Activated T-cell treated with anti-CD3 and anti-CD28 coated beads for 24 hours (primary cell): ENCODE results near the gene ATP9B.
"Not testable (repeated sequence)": the region's sequence is repeated elsewhere in the genome, so short reads cannot be mapped to it uniquely, and the experiment has no call there.

Experiments used
- DNase-seq: peaks from one replicate; pipeline ENCODE4 v3.0.0-alpha.2; 2020; ENCODE audit warnings: low read depth

Gene ATP9B

DNA sequence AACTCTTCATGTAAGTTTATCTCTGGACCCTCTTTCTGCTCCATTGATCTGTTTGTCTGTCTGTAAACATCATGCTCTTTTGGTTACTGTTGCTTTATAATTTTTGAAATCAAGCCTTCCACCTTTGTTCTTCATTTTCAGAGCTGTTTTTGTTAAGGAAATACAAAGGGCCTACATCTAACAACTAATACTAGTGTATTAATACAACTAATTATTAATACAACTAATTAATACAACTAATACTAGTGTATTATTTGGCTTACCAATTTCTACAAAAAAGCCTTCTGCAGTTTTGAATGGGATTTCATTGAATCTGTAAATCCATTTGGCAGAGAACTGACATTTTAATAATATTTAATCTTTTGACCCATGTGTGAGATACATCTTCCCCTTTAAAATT lies 66.7 kb downstream of the ATP9B start:
- DNase-seq, result no peak

DNA sequence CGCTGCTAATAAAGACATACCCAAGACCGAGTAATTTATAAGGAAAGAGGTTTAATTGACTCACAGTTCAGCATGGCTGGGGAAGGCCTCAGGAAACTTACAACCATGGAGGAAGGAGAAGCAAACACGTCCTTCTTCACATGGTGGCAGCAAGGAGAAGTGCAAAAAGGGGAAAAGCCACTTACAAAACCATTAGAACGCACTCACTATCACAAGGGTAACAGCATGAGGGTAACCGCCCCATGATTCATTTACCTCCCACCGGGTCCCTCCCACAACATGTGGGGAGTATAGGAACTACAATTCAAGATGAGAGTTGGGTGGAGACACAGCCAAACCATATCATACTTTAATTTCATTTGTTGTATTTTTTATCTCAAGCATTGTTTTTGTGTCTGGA lies 67.5 kb downstream of the ATP9B start:
- no peak for DNase-seq

DNA sequence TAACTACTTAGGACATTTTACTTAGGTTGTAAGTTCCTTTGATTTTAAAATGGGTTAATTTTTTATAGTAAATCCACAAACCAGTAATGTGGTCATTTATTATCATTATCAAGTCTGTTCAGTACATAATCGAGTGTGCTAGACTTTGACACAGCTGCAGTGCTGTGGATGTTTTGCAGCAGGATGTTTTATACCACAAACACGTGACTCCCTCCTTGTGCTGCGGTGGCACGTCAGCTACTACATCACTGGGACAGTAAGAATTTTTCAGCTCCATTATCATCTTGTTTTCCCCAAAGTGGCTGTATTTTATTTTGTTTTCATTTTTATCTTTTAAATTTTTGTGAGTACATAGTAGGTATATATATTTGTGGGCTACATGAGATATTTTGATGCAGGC lies 70.0 kb downstream of the ATP9B start:
- no peak for DNase-seq

DNA sequence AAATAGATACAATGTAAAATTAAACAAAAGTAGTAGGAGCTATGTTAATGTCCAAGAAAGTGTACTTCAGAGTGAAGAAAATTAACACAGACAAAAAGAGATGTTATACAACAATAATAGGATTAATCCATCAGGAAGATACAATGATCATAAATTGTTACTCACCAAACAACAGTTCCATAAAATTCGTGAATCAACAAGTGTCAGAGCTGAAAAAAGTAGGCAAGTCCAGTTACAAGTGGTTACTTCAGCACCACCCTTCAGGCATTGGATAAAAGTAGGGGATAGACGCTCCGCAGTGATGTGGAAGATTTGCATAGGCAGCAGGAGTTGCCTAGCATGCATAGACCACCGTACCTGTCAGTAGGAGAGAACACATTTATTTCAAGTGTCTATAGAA lies 77.8 kb downstream of the ATP9B start:
- no peak for DNase-seq

DNA sequence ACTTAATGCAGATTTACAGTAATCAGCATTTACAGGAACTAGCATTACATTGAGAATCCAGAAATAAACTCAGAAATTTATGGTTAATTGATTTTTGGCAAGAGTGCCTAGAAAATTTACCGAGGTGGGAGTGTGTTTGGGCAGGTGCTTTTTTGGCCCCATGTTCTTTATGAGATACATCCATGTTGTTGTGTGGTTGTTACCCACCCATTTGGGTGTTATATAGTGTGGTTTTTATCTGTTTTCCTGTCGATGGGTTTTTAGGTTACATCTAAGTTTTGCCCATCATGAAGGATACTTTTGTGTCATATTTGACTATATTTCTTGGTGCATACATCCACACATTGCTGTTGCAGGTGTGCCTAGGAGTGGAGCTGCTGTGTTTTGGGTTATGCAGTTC lies 82.0 kb downstream of the ATP9B start:
- DNase-seq, result no peak

DNA sequence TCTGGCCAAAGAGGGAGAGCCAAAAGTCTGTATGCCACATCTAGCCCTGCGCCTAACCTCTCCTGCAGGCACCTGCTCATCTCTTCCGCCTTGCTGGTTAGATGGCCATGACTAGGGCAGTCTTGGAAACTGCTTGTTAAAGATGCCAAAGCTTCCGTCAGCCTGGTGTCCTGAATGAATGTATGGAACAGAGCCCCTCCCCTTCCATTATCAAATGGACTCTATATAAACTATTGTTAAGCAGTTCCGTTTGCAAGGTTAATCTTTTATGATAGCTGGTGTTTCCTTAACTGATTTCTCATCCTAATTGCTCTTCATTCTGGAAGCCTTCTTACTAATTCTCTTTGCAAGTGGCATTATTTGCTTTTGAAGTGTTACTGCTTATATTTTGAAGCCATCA lies 87.1 kb downstream of the ATP9B start:
- DNase-seq, result no peak

DNA sequence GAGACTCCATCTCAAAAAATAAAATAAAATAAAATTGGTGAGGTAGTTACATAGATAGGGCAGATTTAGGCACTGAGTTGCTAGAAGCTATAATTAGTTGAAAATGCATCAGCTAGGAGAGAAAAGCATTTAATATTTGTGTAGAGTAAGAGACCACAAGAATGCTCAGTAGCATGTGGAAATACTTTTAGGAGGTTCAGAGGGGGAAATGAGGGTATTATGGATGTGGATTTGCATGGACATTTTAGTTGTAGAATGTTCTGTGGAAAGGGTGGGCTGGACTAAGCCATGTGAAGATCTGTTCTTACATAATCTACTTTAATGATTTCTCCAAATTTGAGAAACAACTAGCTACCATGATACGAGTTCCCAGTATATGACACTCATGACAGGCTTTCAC lies 95.5 kb downstream of the ATP9B start:
- DNase-seq, result no peak

DNA sequence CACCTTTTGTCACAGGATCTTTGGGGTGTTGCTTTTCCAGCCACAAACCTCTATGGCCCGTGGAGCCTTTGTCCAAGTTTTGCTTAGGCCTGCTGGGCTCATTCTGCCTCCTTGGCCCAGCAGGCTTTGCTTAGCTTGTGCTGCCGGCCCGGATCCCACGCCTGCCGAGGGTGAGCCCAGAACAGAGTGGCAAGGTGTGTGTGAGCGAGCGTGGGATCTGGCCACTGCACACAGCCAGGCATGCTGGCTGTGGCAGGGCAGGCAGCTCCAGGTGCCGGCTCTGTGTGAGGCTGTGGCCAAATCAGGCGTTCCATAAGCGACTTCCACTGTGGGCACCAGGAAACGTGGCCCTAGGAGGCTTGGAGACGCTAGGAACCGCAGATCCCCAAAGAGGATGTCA lies 97.5 kb downstream of the ATP9B start:
- DNase-seq, result no peak

DNA sequence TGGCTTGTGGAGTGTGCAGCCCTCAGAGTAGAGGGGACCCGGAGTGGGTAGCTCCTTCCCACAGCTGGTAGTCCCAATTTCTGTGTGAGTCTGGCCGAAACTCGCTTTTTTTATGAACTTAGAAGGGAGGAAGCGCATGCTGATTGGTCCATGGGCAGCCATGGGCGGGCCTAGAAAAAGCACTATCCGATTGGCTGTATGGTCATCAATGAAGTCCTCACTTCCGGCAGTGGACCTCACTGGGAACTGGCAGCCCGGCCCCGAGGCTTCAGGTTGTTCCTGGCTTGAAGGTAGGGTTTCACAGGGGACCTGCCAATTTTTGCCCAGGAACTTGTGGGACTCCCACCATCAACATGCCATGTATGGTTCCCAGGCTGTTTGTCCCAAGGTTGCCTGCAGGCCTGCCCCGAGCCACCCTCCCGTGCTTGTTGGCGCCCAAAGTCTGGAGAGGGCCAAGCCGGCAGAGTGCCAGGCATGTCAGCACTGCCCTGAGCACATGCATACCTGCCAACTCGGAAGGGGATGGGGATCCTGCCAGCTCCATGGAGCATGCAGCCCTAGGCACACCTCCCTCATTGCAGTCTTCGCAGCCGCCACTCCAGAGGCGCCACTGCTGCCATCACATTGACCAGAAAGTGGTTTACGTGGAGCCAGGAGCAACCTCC lies 98.5 kb downstream of the ATP9B start:
- DNase-seq, result no peak

DNA sequence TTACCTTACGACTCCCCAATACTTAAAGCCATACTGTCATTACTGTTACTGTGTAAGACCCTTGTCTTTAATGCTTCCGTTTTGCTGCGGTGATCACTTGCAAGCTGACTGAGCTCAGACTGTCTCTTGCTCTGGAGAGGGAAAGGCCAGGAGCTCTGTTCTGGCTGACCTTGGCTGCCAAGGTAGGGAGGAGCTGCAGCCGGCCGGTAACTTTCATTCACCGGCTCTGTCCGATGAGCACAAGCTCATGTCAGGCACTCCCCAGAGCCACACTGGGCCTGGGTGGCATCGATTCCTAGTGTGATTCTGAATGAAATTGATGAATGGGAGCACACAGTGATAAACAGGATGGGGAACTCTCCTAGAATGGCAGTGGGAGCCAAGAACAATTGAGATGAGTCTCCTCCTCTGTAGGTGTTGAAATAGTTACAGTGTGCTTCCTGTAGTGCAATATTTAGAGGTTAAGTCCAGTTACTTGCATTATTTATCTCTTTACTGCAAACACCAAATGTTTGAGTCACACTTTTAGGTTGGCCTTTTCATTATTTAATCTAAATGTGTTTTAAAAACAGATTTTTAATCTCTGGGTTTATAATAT lies 100.9 kb downstream of the ATP9B start:
- no peak for DNase-seq

DNA sequence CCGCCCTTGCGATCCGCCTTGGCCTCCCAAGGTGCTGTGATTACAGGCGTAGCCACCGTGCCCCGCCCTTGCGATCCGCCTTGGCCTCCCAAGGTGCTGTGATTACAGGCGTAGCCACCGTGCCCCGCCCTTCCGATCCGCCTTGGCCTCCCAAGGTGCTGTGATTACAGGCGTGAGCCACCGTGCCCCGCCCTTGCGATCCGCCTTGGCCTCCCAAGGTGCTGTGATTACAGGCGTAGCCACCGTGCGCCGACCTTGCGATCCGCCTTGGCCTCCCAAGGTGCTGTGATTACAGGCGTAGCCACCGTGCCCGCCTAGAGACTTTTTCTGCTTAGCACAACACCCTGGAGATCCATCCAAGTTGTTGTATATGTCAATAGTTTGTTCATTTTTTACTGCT lies 103.1 kb downstream of the ATP9B start:
- DNase-seq, result not testable (repeated sequence)

DNA sequence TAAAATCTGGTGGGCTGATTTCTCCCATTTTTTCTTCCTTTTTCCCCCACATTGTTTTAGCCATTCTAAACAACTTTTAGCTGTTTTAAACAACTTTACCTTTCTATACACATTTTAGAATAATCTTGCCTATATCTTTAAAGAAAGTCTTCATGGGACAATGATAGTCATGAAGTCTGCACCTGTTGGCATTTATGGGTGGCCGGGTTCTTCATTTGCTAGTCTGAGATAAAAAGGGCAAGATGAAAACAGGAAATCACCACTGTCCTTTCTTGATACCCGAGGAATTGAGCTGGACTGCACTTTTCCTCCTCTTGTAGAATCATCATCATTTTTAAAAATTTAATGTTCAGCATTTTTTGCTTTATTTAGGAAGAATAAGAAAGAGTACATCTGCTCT lies 104.5 kb downstream of the ATP9B start:
- DNase-seq, result no peak

DNA sequence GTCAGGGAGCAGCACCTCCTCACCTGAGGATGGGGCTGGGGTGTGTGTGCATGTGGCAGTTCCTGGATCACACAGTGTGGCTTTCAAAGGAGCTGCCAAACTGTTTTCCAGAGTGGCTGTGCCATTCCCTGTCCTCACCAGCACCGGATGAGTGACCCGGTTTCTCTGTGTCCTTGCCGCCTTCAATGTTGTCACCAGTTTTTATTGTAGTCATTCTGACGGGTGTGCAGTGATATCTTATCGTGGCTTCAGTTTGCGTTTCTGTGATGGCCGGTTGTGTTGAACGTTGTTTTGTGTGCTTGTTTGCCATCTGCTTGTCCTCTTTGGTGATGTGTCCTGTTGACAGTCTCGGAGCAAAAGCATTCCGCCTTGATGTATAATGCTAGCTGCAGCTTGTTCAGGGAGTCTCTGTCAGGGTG lies 108.9 kb downstream of the ATP9B start:
- no peak for DNase-seq

DNA sequence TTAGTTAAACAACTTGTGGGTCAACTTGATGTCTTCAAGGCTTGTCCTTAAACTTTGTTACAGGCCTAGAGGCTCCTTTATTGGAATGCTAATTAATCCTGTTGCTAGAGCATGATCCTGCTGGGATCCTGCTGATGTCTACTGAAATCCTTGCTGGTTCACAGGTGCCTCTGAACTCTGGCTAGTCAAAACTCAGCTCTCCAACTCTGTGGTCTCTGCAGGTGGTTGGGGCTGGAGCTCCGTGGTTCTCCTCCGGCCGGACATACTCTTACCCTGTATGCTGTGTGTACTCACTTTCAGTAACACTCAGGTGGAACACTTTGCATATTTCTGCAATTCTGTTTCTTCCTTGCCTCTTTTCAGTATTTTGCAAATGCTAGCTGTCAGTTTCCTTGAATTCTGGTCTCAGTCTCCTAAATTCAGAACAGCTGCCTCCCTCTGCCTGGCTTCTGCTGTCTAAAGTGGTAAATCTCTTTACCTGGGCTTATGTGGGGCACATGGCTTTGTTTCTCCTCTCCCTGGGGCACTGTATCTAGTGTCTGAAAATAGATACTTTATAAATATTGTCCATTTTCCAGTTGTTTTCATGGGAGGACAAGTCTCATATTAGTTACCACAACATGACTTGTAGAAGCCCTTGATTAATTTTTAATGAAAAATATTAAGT lies 113.0 kb downstream of the ATP9B start:
- DNase-seq, result no peak

DNA sequence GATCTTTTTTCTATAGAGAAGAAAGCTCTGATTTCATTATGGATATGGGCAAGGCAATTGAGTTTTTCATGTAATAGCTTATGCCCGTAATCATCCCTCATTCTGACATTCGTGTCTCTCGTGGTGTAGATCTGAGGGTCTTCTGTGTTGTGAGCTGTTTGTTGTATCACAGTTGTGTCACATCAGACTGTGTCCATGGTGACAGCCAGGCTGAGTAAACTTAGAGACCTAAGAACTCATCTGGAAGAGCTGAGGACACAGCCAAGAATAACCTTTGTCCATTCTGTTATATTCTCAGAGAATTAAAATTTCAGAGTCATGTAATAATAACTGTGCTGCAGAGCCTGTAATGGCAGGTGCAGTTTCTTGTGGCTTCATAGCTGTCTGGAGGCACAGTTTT lies 116.5 kb downstream of the ATP9B start:
- no peak for DNase-seq

DNA sequence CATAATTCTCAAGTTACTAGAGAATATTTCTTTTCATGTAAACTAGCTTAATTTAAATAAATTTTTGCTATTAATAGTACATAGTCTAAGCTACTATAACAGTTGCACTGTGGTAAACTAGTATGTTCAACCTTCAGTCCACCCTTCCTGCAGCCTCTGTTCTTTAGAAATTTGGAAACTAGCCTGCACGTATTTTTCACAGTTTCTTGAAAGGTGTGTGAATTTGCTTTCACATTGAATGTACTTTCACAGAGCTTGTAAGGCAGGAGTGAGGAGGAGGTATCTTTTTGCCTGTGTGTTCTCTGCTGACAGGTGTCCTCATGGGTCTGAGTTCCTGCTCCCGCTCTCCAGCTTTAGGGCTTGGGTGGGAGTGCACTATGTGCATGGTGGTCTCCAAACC lies 117.5 kb downstream of the ATP9B start:
- DNase-seq, result no peak

DNA sequence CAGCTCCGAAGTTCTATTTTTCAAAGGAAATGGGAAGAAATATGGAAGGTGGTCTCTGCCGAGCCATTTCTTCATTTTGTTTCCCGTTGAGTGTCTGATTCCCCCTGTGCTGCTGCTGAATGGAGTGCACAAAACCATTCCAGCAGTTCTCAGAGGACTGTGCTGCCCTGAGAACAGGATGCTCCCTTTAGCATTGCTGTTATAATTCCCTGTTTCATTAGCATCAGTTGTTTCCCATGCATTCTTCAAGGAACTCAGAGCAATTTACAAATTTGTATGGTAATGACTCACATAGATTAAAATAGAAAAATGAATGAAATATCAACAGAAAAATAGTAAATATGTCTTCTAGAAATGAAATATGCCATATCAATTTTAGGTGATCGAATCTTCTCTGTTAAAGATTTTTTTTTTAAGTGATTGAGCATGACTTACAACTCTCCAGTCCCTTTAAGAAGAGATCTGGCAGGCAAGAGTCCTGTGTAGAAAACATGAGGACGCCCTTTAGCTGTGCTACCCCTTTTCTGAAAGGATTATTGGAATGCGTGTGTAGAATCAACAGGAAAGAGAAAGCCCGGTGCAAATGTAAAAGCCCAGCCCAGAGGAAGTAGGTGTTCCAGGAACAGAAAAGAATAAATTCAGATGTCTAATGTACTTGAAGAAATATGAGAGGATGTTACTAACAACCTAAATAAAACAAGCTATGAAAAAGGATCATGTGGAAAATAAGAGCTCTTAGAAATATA lies 118.5 kb downstream of the ATP9B start:
- DNase-seq, result no peak

DNA sequence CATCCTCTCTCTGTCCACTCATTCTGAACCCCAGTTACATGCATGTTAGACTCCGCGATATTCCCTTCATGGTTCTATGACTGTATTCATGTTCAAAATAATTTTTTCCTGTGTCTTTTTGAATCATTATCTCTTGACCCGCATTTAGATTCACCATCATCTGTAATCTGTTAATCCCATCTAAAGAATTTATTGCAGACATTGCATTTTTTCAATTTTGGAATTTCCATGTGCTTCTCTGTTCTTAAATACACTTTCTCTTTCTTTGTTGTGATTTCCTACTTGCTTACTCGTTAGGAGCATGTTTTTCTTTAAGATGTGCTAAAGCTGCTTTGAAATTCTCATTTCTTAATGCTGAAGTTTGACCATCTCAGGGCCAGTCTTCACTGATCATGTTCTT lies 122.2 kb downstream of the ATP9B start:
- DNase-seq, result no peak

DNA sequence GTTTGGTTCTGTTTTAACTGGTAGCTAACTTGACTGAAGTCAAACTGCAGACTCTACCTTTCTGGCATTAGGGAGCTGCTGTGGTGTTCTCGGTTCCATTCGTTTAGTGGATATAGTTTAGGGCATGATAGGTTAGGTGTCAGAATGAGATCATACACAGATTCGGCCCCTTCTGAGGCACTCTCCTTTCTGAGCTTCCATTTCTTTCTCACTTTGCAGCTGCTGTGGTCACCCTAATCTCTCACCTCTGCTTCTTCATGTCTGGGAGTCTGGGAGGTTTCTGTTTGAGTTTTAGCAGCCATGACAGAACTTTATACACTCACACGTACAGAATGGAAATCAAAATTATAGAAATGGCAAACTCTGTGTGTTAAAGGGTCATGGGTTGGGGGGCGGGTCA lies 122.8 kb downstream of the ATP9B start:
- DNase-seq, result no peak

DNA sequence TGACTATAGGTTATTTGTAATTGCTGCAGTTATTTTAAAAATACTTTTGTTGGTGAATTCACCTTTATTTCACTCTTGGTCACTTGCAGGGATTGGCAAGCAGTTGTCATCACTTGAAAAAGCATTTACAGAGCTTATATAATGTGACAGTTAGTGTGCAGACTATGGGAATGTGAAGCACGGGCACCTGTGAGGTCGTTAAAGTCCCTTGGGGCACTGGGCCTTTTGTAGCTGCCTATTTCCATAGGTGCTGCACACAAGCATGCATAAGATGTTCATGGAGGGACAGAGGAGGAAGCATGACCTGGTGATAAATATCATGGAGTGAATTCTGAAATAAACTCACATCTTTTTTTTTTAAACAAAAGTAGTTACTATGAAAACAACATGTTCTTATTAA lies 124.6 kb downstream of the ATP9B start:
- no peak for DNase-seq

DNA sequence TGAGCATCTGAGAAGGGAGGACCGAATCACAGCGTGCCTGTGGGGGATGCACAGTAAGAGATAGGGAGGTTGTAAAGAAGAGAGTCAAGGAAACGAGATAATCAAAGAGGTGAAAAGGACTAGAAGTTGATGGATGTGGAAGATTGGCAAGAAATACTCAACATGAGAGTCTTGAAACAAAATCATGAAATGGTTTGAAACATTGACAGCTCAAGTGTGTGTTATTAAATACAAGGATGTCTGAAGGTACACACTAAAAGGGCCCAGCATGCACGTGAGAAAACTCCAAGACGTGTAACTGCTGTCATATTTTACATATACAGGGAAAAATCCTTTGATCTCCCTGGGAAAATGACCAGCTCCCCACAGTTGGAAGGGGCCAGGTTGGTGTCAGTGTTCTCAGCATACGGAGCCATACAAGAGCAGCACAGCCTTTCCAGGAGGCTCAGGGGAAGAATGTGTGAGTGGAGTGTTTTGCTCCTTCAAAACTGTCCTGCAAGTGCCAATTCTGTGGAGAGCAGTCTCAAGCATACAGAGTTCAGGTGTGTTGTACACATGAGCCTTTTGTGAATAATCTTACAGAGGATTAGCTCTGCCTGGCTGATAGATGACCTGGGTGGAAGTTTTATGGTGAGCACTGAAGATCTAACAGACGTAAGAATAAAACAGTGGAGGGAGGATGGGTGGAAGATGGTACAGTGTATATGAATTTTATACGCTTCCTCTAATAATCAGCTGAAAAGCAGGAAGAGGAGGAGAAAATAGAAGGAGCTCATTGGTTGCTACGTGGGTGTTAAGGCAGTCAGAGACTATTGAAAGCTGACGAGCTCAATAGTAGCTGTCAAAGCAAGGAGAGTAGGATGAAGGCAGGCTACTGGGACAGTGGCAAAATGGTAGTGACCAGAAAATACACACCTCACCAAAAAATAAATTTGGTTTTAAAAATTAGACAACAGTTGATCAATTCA lies 126.8 kb downstream of the ATP9B start:
- no peak for DNase-seq

DNA sequence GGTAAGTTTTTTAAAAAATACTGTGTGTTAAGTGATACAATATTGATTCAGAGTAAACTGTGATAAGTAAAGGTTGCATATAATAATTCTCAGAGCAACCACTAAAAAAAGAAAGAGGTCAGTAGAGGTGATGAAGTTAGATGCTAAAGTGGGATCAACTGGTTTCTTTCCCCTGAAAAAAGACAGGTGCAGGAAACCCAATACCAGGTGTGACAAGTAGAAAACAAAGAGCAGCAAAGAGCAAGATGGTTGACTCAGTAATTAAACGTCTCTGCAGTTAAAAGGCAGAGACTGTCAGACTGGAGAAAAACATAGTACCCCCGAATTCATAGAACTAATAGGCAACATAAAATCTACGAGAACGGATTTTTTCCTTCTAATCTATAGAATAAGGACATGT lies 128.3 kb downstream of the ATP9B start:
- no peak for DNase-seq
